ENCODE data around the gene FAM181A.

The FAM181A gene

DNA sequence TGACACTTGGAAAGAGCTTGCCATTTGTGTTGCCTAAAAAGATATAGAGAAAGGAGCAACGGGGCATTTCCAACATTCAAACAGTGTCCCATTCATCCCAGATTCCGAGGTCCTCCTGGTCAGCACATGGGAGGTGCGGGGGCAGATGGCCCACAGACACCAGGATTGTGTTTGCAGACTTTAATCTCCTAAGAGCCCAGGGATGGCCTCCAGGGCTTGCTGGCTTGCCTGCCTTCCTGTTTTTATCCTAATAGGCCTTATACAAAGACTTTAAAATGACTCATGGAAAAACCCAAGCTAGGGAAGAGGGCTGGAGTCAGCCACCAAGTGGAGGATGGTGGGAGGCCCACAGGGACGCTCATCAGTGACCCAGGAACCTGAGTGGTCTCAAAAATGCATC is 21.5 kb upstream of the FAM181A start:
- peak; percentile 27 to 34 (median 32) for DNase-seq

- peak; percentile 56 to 68 (median 65) for DNase-seq
These were observed 20.5 kb upstream of the FAM181A start for GRCh38 chr14:93906341-93907329.

- no peak for DNase-seq
These were observed 17.6 kb upstream of the FAM181A start for GRCh38 chr14:93909429-93910128.

DNA sequence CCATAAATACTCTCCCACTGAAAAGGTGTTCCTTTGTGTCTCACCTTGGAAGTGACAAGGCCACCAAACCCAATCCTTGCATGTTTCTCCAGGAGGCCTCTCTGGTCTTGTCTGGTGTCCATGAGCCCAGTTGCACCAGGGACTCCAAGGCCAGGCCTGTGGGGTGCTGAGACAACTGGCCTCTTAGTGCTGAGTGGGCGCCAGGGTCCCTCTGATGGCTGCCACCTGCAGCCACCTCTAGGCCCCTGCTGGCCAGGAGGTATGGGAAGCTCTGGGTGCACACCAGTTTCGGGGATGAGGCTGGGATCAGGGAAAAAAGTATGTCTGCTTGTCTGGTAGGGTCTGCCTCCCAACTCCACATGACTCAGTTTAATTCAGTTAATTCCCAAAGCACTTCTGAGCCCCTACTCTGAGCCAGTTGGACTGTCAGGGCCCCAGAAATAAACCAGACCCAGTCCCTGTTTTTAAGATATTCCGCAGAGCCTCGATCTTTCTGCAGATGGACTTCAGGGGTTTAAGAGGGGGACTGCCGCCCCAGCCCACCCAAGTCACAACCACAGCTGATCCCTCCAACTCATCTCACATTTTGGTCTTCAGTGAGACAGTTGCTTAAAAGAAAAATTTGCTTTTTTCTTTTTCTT is 15.0 kb upstream of the FAM181A start:
- DNase-seq: no peak

DNA sequence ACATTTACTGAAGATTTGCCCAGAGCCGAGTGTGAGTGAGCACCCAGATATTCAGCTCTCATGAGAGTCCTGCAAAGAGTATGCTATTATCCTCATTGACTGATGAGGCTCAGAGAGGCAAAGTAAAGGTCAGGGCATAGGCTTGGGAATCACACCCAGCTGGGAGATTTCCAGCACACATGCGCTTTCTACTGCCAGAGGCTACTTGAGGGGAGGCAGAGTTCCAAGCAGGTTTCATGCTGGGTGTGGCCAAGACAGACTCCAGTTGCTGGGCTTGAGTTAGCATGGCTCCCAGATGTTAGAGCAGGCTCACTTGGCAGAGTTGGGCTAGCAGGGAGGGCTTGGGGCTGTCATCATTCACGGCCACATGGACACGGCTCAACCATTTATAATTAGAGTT is 14.4 kb upstream of the FAM181A start:
- DNase-seq: no peak

DNA sequence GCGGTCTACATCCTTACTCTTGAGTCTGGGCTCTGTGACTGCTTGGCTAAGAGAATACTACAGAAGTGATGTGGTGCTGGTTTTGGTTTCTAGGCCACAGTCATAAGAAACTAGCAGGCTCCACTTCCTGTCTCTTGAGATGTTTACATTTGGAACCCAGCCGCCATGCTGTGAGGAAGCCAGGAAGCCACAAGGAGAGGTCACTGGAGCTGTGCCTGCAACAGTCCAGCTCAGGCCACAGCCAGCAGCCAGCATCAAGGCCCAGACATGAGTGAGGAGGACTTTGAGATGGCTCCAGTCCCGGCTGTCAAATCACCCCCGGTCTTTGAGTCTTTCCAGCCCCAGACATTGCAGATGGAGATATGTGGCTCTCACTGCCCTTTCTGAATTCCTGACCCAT is 12.9 kb upstream of the FAM181A start:
- no peak for DNase-seq

DNA sequence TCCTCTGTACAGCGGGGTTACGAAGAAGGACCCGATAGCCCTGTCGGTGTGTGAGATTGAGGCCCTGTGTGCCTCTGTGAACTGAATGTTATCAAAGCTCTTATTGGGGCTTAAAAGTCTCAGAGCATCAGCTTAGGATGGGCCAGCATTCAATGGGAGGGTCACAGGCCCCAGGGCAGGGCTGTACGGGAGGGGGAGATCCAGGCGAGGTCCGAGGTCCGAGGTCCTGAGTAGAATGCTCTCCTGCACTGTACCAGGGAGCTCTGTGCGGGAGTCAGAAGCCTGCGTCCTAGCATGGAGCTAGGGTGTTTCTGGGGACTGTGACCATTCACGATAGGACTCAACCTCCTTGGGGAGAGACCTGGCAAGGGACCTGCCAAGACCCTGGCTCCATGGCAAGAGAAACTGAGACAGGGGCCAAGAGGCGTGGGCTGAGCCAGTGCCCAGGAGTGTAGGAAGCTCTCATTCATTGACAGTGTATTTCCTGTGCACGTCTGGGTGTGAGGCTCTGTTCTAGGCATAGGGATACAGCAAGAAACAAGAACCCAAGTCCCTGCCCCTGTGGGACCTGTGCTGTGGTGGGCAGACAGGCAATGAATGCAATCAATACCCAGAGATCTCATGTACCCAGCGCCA is 12.0 kb upstream of the FAM181A start:
- DNase-seq: no peak

DNA sequence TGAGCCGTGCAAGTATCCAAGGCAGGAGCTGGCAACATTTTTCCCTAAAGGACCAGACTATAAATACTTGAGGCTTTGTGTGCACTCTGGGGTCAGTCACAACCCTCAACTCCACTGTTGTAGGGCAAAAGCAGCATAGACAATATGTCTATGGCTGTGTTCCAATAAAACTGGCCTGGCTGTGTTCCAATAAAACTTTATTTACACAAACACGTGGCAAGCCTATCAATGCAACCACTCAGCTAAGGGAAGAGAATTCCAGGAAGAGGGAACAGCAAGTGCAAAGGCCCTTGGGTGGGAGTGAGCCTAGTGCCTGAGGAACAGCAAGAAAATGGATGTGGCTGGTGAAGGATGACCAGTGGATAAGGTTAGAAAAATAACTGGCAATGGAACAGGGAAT is 11.3 kb upstream of the FAM181A start:
- no peak for DNase-seq

DNA sequence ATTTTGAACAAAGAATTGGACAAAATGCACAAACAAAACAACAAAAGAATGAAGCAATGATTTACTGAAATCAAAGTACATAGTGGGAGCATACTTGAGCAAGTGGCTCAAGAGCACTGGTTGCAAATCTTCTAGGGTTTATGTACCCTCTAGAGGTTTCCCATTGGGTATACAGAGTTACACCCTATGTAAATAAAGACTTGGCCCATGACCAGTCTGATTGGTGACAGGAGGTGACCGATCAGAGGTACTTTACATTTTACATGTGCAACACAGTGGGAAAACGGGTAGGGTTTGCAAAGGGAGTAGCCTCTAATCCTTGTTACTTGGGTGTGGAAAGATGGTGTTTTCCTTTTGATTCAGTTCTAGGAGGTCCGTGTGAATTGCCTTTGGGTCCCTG is 10.6 kb upstream of the FAM181A start:
- no peak for DNase-seq

- DNase-seq: no peak
These were observed 10.0 kb upstream of the FAM181A start for GRCh38 chr14:93917141-93917540.

DNA sequence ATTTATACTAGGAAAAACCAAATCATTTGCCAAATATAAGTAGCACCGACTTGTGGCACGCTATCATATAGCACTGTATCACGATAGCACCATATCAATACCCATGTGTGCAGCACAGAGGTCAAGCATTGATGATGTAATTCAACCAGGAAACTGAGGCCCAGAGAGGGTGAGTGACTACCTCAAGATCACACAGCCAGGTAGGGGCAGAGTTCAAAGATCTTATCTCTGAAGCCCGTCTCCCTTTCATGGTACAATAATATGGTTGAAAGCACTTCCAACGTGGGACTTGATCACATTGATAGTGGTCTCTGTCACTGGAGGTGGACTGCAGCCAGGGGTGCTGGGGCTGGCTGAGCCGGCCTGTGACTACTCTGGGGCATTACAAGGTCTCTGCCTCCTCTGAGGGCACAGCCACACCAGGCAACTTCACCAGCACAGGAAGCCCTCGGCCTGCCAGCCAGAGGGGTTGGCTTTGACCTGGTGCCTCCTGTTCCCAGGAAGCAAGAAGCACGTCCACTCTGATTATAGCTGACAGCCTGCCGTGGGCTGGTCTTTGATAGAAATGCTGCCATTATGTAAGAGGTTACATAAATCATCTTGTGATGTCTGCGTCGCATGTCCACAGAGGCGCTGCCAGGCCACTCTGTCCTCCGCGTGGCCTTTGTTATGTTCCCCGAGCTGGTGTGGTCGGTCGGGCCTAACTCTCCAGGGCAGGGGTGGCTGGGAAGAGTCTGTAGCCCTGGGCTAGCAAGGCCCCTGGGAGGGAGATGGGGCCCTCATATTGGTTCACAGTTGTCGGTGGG is 5.9 kb upstream of the FAM181A start:
- no peak for DNase-seq

- DNase-seq: no peak
These were observed 3.5 kb upstream of the FAM181A start for GRCh38 chr14:93923626-93924025.

DNA sequence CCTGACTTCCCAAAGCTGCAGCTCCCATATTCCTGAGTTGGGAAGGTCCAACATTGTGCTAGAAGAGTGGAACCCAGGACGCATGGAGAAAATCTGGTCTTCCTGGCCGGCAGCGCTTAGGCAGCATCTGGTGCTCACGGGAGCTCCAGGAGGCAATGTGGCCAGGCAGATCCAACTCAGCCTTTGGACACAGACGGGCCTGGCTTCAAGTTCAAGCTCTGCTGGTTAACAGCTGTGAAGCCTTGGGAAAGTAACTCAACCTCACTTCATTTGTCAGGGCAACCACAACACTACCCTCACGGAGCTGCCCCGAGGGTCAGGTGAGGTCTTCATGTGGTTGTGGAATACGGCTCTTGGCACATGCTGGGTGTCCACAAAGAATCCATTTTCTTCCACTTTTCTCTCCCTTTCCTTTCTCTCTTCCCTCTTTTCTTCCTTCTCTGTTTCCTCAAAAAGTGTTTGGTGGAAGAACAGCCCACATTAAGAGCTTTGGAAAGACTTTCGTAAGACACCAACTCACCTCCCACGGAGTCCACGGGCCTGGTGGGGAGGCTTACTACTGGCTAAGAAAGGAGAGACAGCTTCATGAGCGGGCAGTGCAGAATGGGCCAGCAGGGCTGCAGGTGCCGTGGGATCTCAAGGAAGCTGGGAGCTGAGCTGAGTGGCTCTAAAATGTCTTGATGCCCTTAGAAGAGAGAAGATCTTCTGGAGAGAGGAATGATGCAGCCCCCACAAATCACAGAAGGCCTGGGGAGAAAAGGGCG is 2.4 kb upstream of the FAM181A start:
- peak in 2 of 3 donors; percentile 9 to 21 for DNase-seq

GRCh38 chr14:93925374-93925895 is 1.7 kb upstream of the FAM181A start:
- no peak for DNase-seq

- DNase-seq: no peak
These were observed 785 bp upstream of the FAM181A start for GRCh38 chr14:93926245-93926872.

DNA sequence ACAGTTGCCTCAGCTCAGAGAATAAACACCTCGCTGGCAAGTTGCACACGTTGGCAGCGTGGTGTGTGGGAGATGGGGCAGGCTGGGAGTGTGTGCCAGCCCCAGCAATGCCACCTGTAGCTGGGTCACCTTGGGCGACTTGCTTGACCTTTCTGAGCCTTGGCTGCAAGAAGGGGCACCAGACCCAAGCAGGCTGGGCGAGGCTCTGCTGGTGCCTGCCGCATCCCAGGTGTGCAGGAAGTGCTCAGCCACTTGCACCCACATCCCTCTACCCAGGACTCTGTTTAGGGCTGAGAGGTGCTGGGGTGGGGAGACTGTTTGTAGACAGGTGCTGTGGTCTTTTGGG is 629 bp downstream of the FAM181A start:
- no peak for DNase-seq

DNA sequence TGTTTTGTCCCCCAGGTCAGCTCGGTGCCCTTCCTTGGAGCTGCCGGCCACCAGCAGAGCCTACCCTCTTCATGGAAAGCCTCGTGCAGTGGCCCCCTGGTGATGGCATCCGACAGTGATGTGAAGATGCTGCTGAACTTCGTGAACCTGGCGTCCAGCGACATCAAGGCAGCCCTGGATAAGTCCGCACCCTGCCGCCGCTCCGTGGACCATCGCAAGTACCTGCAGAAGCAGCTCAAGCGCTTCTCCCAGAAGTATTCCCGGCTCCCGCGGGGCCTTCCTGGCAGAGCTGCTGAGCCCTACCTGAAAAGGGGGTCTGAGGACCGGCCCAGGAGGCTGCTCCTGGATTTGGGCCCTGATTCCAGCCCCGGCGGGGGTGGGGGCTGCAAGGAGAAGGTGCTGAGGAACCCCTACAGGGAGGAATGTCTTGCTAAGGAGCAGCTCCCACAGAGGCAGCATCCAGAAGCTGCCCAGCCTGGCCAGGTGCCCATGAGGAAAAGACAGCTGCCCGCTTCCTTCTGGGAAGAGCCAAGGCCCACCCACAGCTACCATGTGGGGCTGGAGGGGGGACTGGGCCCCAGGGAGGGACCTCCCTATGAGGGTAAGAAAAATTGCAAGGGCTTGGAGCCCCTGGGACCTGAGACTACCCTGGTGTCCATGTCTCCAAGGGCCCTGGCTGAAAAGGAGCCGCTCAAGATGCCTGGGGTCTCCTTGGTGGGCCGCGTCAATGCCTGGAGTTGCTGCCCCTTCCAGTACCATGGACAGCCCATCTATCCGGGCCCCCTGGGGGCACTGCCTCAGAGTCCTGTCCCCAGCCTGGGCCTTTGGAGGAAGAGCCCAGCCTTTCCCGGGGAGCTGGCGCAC is 1.3 kb downstream of the FAM181A start:
- no peak for DNase-seq

DNA sequence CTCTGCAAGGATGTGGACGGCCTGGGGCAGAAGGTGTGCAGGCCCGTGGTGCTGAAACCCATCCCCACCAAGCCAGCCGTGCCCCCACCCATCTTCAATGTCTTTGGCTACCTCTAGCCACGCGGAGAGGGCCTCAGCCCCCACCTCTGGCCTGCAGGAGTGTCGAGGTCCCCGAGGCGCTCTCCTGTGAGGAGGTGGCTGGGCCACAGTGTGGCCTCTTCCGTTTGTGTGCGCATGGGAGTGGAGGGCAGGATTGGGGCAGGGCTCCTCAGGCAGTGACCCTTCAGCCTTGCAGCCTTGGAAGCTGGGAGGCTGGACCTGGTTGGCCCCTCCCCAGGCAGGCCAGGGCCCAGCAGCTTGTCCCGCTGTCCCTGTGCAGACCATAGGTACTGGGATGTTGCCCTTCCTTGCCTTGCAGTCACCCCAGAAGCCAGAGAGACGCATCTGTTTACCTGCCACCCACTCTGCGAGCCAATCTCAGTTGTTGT is 1.9 kb downstream of the FAM181A start:
- DNase-seq: no peak

DNA sequence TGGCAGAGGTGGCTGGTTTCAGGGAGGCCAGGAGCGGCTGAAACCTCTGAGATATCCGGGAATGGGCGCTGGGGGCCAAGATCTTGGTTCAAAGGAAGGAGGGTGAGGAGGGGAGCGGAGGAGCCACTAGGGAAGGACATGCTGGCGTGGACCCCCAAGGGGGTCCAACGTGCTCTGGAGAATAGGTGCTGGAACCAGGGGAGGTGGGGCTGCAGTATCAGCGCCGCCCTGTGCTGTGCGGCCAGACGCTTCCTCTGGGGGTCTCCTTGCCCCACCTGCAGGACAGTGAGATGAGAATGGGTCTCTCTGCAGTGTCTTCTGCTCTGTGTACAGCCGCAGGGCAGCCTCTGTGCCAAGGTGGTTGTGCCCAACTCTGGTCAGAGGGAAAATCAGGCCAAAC is 2.5 kb downstream of the FAM181A start:
- no peak for DNase-seq
